ENCODE data around the gene CDH23.

Gene CDH23

DNA sequence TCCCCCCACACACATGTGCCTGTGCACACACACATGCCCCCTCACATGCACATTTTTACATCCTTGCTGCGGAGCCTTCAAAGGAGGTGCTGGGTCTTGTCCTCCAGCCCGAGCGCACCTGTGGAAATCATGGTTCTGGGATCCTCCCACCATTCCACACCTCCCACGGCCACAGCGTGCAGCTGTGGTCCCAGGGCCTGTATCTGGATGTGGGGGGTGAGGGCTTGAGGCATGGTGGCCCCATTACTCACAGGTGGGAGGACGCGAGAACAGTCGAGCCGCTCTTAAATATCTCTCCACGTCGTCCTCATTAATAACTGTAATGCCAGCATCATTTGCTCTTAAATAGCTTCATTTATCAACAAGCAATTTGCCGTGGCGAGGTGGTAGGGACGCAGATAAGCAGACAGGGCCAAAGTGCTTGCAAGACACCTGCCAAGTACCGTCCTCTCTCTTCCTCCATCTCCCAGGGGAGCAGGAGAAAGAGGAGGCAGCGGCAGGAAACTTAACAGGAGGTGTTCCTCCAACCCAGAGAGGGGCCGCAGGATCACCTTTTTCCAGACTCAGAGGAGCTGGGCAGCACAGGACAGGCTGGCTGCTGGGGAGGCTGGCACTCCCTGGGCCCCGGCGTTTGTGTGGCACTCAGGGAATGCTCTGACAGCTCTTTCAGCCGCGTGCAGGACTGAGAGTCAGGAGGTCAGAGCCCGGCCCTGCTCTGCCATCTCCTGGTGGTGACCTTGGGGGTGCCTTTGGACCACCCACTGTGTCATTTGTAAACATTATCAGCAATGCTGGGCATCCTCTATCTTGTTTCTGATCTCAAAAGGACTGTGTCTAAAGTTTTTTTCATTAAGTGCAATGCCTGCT lies 87.4 kb downstream of the CDH23 start:
- TF ChIP-seq JUND (IDR thresholded peaks at IDR 0.05; ENCODE audit: low read depth), result no peak
- in situ Hi-C loops (cut with HindIII; ENCODE audit: low pct_unique_long_range_greater_than_20kb, low sequenced_read_pairs), result no loop called here
- DNase-seq (ENCODE audit: low read depth in 1 of 2, low spot score in 1 of 2), result no peak

GRCh38 chr10:71486484-71487114 lies 89.9 kb downstream of the CDH23 start:
- in situ Hi-C loops (cut with HindIII; ENCODE audit: low pct_unique_long_range_greater_than_20kb, low sequenced_read_pairs), result no loop called here
- no peak for TF ChIP-seq JUND (IDR thresholded peaks at IDR 0.05; ENCODE audit: low read depth)
- DNase-seq (ENCODE audit: low read depth in 1 of 2, low spot score in 1 of 2), result peak; percentile 14 to 56

DNA sequence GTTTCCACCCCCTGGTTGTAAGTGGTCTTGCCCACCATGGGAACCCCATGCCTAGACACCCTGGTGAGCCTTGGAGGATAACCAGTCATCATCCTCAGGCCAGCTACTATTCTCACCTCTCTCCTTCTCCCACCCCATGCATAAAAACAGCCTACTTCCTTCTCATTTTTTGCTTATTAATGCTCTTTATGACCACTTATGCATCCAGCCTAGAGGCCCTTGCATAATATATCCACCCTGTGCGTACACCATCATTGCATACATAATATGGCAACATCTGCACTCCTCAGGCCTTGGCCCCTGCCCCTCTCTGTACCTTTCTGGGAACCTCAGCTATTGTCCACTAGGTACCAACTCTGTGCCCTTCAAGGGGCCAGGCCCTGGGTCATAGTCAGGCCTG lies 91.0 kb downstream of the CDH23 start:
- in situ Hi-C loops (cut with HindIII; ENCODE audit: low pct_unique_long_range_greater_than_20kb, low sequenced_read_pairs), result no loop called here
- no peak for TF ChIP-seq JUND (IDR thresholded peaks at IDR 0.05; ENCODE audit: low read depth)
- no peak for DNase-seq (ENCODE audit: low read depth in 1 of 2, low spot score in 1 of 2)

DNA sequence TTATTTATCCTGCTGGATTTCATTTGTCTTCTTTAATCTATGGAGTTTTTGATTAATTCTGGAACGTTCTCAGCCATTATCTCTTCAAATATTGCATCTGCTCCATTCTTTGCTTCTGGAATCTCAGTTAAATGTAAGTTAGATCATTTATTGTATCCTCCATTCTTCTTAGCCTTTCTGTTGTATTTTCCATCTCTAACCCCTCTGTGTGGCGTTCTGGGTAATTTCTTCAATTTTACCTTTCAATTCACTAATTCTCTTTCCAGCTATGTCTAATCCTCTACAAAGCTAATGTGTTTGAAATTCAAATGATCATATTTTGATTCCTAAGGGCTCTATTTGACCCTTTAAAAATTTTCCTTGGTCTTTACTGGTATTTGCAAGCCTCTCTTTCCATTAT lies 92.4 kb downstream of the CDH23 start:
- DNase-seq (ENCODE audit: low read depth in 1 of 2, low spot score in 1 of 2), result no peak
- in situ Hi-C loops (cut with HindIII; ENCODE audit: low pct_unique_long_range_greater_than_20kb, low sequenced_read_pairs), result no loop called here
- no peak for TF ChIP-seq JUND (IDR thresholded peaks at IDR 0.05; ENCODE audit: low read depth)

DNA sequence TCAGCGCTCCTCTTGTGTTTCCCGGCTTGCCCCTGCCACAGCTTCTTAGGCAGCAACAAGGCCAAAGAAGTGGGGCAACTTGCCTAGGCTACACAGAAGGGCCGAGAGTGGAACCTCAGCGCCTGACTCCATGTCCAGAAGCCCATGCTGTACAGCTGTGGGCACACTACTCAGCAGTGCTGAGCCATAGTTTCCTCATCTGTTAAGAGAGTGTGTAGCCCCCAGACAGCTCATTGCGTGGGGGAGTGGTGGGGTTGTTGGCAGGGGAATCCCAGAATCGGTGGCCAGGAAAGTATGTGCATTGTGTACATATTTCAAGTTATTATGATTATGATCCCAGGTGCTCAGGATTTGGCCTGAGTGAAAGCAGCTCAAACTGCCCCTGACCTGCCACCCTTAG lies 96.2 kb downstream of the CDH23 start:
- in situ Hi-C loops (cut with HindIII; ENCODE audit: low pct_unique_long_range_greater_than_20kb, low sequenced_read_pairs), result no loop called here
- TF ChIP-seq JUND (IDR thresholded peaks at IDR 0.05; ENCODE audit: low read depth), result no peak
- no peak for DNase-seq (ENCODE audit: low read depth in 1 of 2, low spot score in 1 of 2)

GRCh38 chr10:71493741-71494140 lies 97.0 kb downstream of the CDH23 start:
- in situ Hi-C loops (cut with HindIII; ENCODE audit: low pct_unique_long_range_greater_than_20kb, low sequenced_read_pairs), result no loop called here
- no peak for DNase-seq (ENCODE audit: low read depth in 1 of 2, low spot score in 1 of 2)
- TF ChIP-seq JUND (IDR thresholded peaks at IDR 0.05; ENCODE audit: low read depth), result no peak

DNA sequence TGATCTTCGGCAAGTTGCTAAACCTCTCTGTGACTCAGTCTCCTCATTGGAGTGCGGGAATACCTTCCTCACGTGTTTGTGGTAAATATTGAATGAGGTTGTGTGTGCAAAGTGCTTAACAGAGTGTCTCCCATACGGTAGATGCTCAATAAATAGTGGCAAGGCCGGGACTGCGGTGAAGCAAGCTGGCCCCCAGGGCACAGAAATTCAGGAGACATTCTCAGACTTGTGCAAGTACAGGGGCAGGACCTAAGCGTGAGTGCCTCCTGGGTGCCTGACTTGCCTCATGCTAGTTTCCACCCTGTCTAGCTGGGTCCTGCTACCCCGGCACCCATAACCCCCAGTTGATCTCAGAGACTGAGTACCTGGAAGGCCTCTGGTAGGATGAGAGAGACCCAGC lies 97.8 kb downstream of the CDH23 start:
- in situ Hi-C loops (cut with HindIII; ENCODE audit: low pct_unique_long_range_greater_than_20kb, low sequenced_read_pairs), result no loop called here
- no peak for TF ChIP-seq JUND (IDR thresholded peaks at IDR 0.05; ENCODE audit: low read depth)
- DNase-seq (ENCODE audit: low read depth in 1 of 2, low spot score in 1 of 2), result no peak

DNA sequence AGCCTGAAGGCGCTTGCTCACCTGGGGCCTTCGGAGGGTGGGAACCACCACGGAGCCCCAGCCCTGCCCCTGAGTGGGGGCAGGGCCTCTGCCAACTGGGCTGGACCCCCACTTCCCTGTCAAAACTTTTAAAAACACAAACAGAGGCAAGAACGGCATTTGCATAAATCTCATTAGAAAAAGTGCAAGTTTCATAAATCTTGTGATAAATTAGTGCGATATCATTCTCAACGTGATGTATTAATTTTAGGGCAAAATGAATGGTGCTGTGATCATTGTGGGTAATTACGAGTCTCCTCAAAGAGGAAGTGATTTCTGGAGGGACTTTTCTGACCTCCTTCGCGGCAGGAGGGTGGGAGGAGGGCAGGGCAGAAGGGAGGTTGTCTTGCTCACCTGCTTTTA lies 98.3 kb downstream of the CDH23 start:
- TF ChIP-seq JUND (IDR thresholded peaks at IDR 0.05; ENCODE audit: low read depth), result no peak
- in situ Hi-C loops (cut with HindIII; ENCODE audit: low pct_unique_long_range_greater_than_20kb, low sequenced_read_pairs), result no loop called here
- no peak for DNase-seq (ENCODE audit: low read depth in 1 of 2, low spot score in 1 of 2)

DNA sequence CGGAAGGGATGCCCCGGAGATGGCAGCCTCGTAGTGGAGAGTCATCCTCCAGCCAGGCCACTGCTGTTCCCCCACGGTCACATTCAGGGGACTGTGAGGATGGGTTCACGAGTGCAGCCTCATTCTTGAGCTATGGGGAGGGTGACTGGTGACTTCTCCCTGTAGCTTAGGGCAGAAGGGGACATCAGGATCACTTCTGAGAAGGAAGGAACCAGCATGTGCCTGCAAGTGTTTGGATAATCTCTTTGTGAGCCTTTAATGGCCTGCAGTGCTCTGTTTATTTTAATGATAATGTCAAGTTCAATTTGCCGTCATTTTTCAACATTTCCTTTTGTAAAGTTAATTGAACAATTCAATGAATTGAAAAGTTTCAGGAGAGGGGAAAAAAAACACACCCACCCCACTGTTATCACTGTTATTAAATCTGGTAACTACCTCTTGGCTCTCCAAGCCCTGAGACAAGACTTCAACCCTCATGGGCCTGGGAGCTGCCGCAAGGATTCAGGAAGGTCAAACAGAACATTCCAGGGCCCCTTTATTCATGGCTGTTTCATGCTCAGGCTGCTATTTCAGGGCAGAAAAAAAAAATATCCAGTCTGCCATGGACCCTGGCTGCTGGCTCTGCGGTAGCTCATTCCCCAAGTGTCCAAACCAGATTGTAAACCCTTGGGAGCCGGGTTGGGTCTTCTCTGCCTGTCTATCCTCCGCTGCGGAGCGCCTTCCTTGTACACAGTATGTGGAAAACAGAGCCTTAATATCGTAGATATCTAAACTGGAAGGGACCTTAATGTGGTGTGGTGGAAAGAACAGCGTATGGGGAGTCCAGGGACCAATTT lies 100.4 kb downstream of the CDH23 start:
- TF ChIP-seq JUND (IDR thresholded peaks at IDR 0.05; ENCODE audit: low read depth), result no peak
- no peak for DNase-seq (ENCODE audit: low read depth in 1 of 2, low spot score in 1 of 2)
- in situ Hi-C loops (cut with HindIII; ENCODE audit: low pct_unique_long_range_greater_than_20kb, low sequenced_read_pairs), result no loop called here

DNA sequence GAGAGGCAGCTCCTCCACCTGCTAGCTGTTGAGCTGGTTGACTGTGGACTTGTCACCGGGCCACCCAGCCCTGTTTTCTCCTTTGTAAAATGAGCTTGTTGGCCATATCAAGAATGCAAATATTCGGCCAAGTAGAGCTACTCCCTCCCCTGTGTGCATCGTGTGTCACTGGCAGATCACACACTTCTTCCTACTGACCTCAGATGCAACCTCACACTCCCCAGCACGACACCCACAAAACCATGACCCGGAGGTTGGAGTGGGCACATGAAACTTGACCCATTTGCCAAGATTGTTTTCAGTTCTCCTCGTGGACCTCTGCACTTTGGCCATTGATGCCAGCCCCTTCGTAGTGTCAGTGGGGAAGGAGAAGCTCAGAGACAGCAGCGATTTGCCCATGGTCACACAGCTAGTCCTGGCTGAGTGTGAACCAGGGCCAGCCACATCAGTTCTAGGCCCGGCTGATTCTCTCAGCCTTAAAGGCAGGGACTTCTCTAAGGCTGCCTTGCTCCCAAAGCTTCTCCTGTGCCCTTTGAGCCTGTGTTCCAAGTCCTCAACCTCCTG lies 101.1 kb downstream of the CDH23 start:
- no peak for DNase-seq (ENCODE audit: low read depth in 1 of 2, low spot score in 1 of 2)
- in situ Hi-C loops (cut with HindIII; ENCODE audit: low pct_unique_long_range_greater_than_20kb, low sequenced_read_pairs), result no loop called here
- TF ChIP-seq JUND (IDR thresholded peaks at IDR 0.05; ENCODE audit: low read depth), result no peak

- DNase-seq (ENCODE audit: low read depth in 1 of 2, low spot score in 1 of 2), result no peak
- no peak for TF ChIP-seq JUND (IDR thresholded peaks at IDR 0.05; ENCODE audit: low read depth)
- in situ Hi-C loops (cut with HindIII; ENCODE audit: low pct_unique_long_range_greater_than_20kb, low sequenced_read_pairs), result no loop called here
Measured at GRCh38 chr10:71501402-71501801, 104.7 kb downstream of the CDH23 start.

- in situ Hi-C loops (cut with HindIII; ENCODE audit: low pct_unique_long_range_greater_than_20kb, low sequenced_read_pairs), result no loop called here
- TF ChIP-seq JUND (IDR thresholded peaks at IDR 0.05; ENCODE audit: low read depth), result no peak
Measured at GRCh38 chr10:71502190-71502589, 105.5 kb downstream of the CDH23 start.

More at GRCh38 chr10:71502190-71502589, 105.5 kb downstream of the CDH23 start:
- no peak for DNase-seq (ENCODE audit: low read depth in 1 of 2, low spot score in 1 of 2)

Data from T47D (cell line).